ENCODE data around the gene ZRANB2.

The ZRANB2 gene

GRCh38 chr1:71071720-71072119, 9.1 kb downstream of the ZRANB2 start:
- Histone ChIP-seq H3K36me3 (ENCODE audit: insufficient read depth, low read length) (peaks cover 96% of the 10 kb centered on the region), H3K4me2 (ENCODE audit: insufficient read depth, low read length) (no peak overlapping the region), H3K27me3 (ENCODE audit: insufficient read depth, low read length, poor library complexity) (no peaks in the 10 kb centered on the region), H3K79me2 (ENCODE audit: insufficient read depth, low read length) (peaks cover 35% of the 10 kb centered on the region), H3K27ac (ENCODE audit: low read length) (no peak overlapping the region), H2AFZ (ENCODE audit: low read depth, low read length) (no peak overlapping the region), H3K9ac (ENCODE audit: low read depth, low read length) (no peak overlapping the region), H3K4me3 (ENCODE audit: low read depth in 1 of 2, low read length in 2 of 2) (no peak overlapping the region), H4K20me1 (ENCODE audit: insufficient read depth, low read length) (peaks cover 29% of the 10 kb centered on the region; the same call in 1 of the 2 replicates), H3K9me3 (ENCODE audit: insufficient read depth, low read length, severe bottlenecking) (no peaks in the 10 kb centered on the region), H3K4me1 (ENCODE audit: insufficient read depth, low read length) (no peaks in the 10 kb centered on the region)
- TF ChIP-seq CTCF (IDR thresholded peaks at IDR 0.05; ENCODE audit: borderline replicate concordance, extremely low read depth, low read length, poor library complexity, severe bottlenecking) = no peak
- no peak for TF ChIP-seq EZH2 (IDR thresholded peaks at IDR 0.05; ENCODE audit: borderline replicate concordance, low read depth, low read length, severe bottlenecking)
- ATAC-seq (ENCODE audit: insufficient read depth, low read depth) (no peak), DNase-seq (no peak)

GRCh38 chr1:71068325-71069240, 12.3 kb downstream of the ZRANB2 start:
- H3K4me1 ChIP-seq (ENCODE audit: insufficient read depth, low read length) = no peaks in the 10 kb centered on the region
- H3K27me3 ChIP-seq (ENCODE audit: insufficient read depth, low read length, poor library complexity) = no peaks in the 10 kb centered on the region
- DNase-seq (no peak), ATAC-seq (ENCODE audit: insufficient read depth, low read depth) (no peak)
- H3K4me2 ChIP-seq (ENCODE audit: insufficient read depth, low read length) = no peak overlapping the region
- H2AFZ ChIP-seq (ENCODE audit: low read depth, low read length) = no peak overlapping the region
- no peaks in the 10 kb centered on the region for H3K9me3 ChIP-seq (ENCODE audit: insufficient read depth, low read length, severe bottlenecking)
- no peak overlapping the region for H3K4me3 ChIP-seq (ENCODE audit: low read depth in 1 of 2, low read length in 2 of 2)
- peaks cover 4% of the 10 kb centered on the region; the same call in 1 of the 2 replicates for H3K79me2 ChIP-seq (ENCODE audit: insufficient read depth, low read length)
- peaks cover 11% of the 10 kb centered on the region; the same call in 1 of the 2 replicates for H4K20me1 ChIP-seq (ENCODE audit: insufficient read depth, low read length)
- peaks cover 97% of the 10 kb centered on the region for H3K36me3 ChIP-seq (ENCODE audit: insufficient read depth, low read length)
- no peak overlapping the region for H3K27ac ChIP-seq (ENCODE audit: low read length)
- no peak overlapping the region for H3K9ac ChIP-seq (ENCODE audit: low read depth, low read length)
- TF ChIP-seq CTCF (IDR thresholded peaks at IDR 0.05; ENCODE audit: borderline replicate concordance, extremely low read depth, low read length, poor library complexity, severe bottlenecking) = no peak
- no peak for TF ChIP-seq EZH2 (IDR thresholded peaks at IDR 0.05; ENCODE audit: borderline replicate concordance, low read depth, low read length, severe bottlenecking)

GRCh38 chr1:71054791-71055190, 26.0 kb downstream of the ZRANB2 start:
- Histone ChIP-seq H3K9me3 (ENCODE audit: insufficient read depth, low read length, severe bottlenecking) (no peaks in the 10 kb centered on the region), H3K27ac (ENCODE audit: low read length) (no peak overlapping the region), H3K9ac (ENCODE audit: low read depth, low read length) (no peak overlapping the region), H3K27me3 (ENCODE audit: insufficient read depth, low read length, poor library complexity) (no peaks in the 10 kb centered on the region), H2AFZ (ENCODE audit: low read depth, low read length) (no peak overlapping the region), H4K20me1 (ENCODE audit: insufficient read depth, low read length) (no peaks in the 10 kb centered on the region), H3K4me3 (ENCODE audit: low read depth in 1 of 2, low read length in 2 of 2) (no peak overlapping the region), H3K4me1 (ENCODE audit: insufficient read depth, low read length) (no peaks in the 10 kb centered on the region), H3K79me2 (ENCODE audit: insufficient read depth, low read length) (no peaks in the 10 kb centered on the region), H3K36me3 (ENCODE audit: insufficient read depth, low read length) (peaks cover 19% of the 10 kb centered on the region), H3K4me2 (ENCODE audit: insufficient read depth, low read length) (no peak overlapping the region)
- ATAC-seq (ENCODE audit: insufficient read depth, low read depth) = peak; percentile 10; the same call in 1 of the 3 replicates
- no peak for DNase-seq
- TF ChIP-seq EZH2 (IDR thresholded peaks at IDR 0.05; ENCODE audit: borderline replicate concordance, low read depth, low read length, severe bottlenecking) (no peak), CTCF (IDR thresholded peaks at IDR 0.05; ENCODE audit: borderline replicate concordance, extremely low read depth, low read length, poor library complexity, severe bottlenecking) (no peak)
